Liver (tissue), 9 donors: ENCODE data around the gene MEOX1. TPM values are rescaled to one million over a fixed set of nuclear protein-coding genes. Genes with fewer than 3 reads are reported as not detected.

ENCODE experiments used
- DNase-seq: peaks from one replicate; pipeline ENCODE4 v3.0.0-alpha.2; 2017; ENCODE audit warnings: low spot score
- H3K27ac ChIP-seq, 2 donors: one replicate each; pipeline ENCODE4 v1.7.0; 2013; ENCODE audit warnings: inconsistent platforms in 2 of 2, low read length in 2 of 2, control low read depth in 1 of 2, low read depth in 1 of 2, mild to moderate bottlenecking in 1 of 2
- H3K27me3 ChIP-seq, 4 donors: one replicate each; pipeline versions ENCODE4 v1.6.1 to v1.7.0; 2013; ENCODE audit warnings: low read length in 3 of 4, inconsistent platforms in 1 of 4, mild to moderate bottlenecking in 1 of 4, moderate library complexity in 1 of 4; ENCODE audit not compliant: control insufficient read depth in 4 of 4, insufficient read depth in 4 of 4
- H3K36me3 ChIP-seq, 4 donors: one replicate each; pipeline versions ENCODE4 v1.6.1 to v1.7.0; 2013; ENCODE audit warnings: low read length in 3 of 4, mild to moderate bottlenecking in 3 of 4, low read depth in 1 of 4, moderate library complexity in 1 of 4; ENCODE audit not compliant: control insufficient read depth in 4 of 4, insufficient read depth in 3 of 4
- H3K4me1 ChIP-seq, 4 donors: one replicate each; pipeline versions ENCODE4 v1.6.1 to v1.7.0; 2013; ENCODE audit warnings: low read length in 3 of 4, mild to moderate bottlenecking in 3 of 4, moderate library complexity in 1 of 4; ENCODE audit not compliant: control insufficient read depth in 4 of 4, insufficient read depth in 4 of 4
- H3K4me3 ChIP-seq, 3 donors: one replicate each; pipeline versions ENCODE4 v1.6.1 to v1.7.0; 2013; ENCODE audit warnings: low read length in 3 of 3, control low read depth in 1 of 3, low read depth in 1 of 3, mild to moderate bottlenecking in 1 of 3
- H3K9ac ChIP-seq, 2 donors: one replicate each; pipeline ENCODE4 v1.7.0; 2013; ENCODE audit warnings: low read length in 2 of 2, mild to moderate bottlenecking in 2 of 2, moderate library complexity in 2 of 2, control low read depth in 1 of 2, low read depth in 1 of 2
- H3K9me3 ChIP-seq, 4 donors: one replicate each; pipeline versions ENCODE4 v1.6.1 to v1.7.0; 2013; ENCODE audit warnings: low read length in 3 of 4; ENCODE audit not compliant: control insufficient read depth in 4 of 4
- EGR1 ChIP-seq, 2 donors: IDR thresholded peaks; 2 replicates each; pipeline ENCODE4 v1.6.1; 2016 to 2018; ENCODE audit warnings: antibody characterized with exemption in 2 of 2, low read depth in 2 of 2
- FOXA1 ChIP-seq: IDR thresholded peaks from 2 replicates; pipeline ENCODE4 v1.6.1; 2016; ENCODE audit warnings: antibody characterized with exemption
- FOXA2 ChIP-seq: IDR thresholded peaks from 2 replicates; pipeline ENCODE4 v1.6.1; 2016; ENCODE audit warnings: antibody characterized with exemption
- GABPA ChIP-seq, 2 donors: IDR thresholded peaks in 1 of 2; conservative IDR thresholded peaks in 1 of 2; 2 replicates each; pipeline ENCODE4 v1.6.1; 2016; ENCODE audit warnings: antibody characterized with exemption in 2 of 2, mild to moderate bottlenecking in 1 of 2, moderate library complexity in 1 of 2
- HNF4A ChIP-seq, 2 donors: conservative IDR thresholded peaks; 2 replicates each; pipeline ENCODE4 v1.6.1; 2016; ENCODE audit warnings: antibody characterized with exemption in 2 of 2, mild to moderate bottlenecking in 2 of 2
- HNF4G ChIP-seq: IDR thresholded peaks from 2 replicates; pipeline ENCODE4 v1.6.1; 2016; ENCODE audit warnings: antibody characterized with exemption
- JUND ChIP-seq, 2 donors: IDR thresholded peaks; 2 replicates each; pipeline ENCODE4 v1.6.1; 2016; ENCODE audit warnings: antibody characterized with exemption in 2 of 2
- NR2F2 ChIP-seq: IDR thresholded peaks from 2 replicates; pipeline ENCODE4 v1.6.1; 2016; ENCODE audit warnings: antibody characterized with exemption
- RAD21 ChIP-seq, 2 donors: IDR thresholded peaks; 2 replicates each; pipeline ENCODE4 v1.6.1; 2016; ENCODE audit warnings: antibody characterized with exemption in 2 of 2, mild to moderate bottlenecking in 2 of 2
- RXRA ChIP-seq, 2 donors: IDR thresholded peaks; 2 replicates each; pipeline ENCODE4 v1.6.1; 2017 to 2018; ENCODE audit warnings: antibody characterized with exemption in 2 of 2, mild to moderate bottlenecking in 1 of 2
- SP1 ChIP-seq: IDR thresholded peaks from 2 replicates; pipeline ENCODE4 v1.6.1; 2018; ENCODE audit warnings: antibody characterized with exemption, mild to moderate bottlenecking
- TAF1 ChIP-seq: conservative IDR thresholded peaks from 2 replicates; pipeline ENCODE4 v1.6.1; 2016; ENCODE audit warnings: antibody characterized with exemption, mild to moderate bottlenecking
- YY1 ChIP-seq: IDR thresholded peaks from 2 replicates; pipeline ENCODE4 v1.6.1; 2016; ENCODE audit warnings: antibody characterized with exemption, mild to moderate bottlenecking
- WGBS: extraction: QIAGEN DNeasy Blood & Tissue Kit; methylation state at CpG from one replicate; pipeline ENCODE4 v1.1.7; 2013; 5-methylcytosine and 5-hydroxymethylcytosine counted together
- polyA plus RNA-seq, 2 donors: library from polyadenylated mRNA; stranded (reverse) in 1 of 2; unstranded in 1 of 2; fragments of 200-250 nt in 1 of 2; fragments of >200 nt in 1 of 2; fragmentation: Nextera tagmentation in 1 of 2; extraction: Ambion mirVana in 1 of 2; gene quantifications; one replicate each; pipeline versions ENCODE4 v1.2.1 to v1.2.3, GENCODE V29; 2013 to 2015
- total RNA-seq, 2 donors: library from RNA; depleted of rRNA; stranded (reverse); fragments of >200 nt; gene quantifications; one replicate each; pipeline ENCODE4 v1.2.3, GENCODE V29; 2014
- TF ChIP-seq, protein P1 (sequence below): IDR thresholded peaks from 2 replicates; pipeline ENCODE4 v1.6.1; 2016; ENCODE audit warnings: antibody characterized with exemption
- TF ChIP-seq, protein P2 (sequence below): IDR thresholded peaks from 2 replicates; pipeline ENCODE4 v1.6.1; 2016; ENCODE audit warnings: antibody characterized with exemption
- TF ChIP-seq, protein P3 (sequence below): fragments of 150-350 bp; IDR thresholded peaks from 2 replicates; pipeline ENCODE4 v1.5.1; 2017; ENCODE audit warnings: improper control_type of control experiment, low read depth, low read length; ENCODE audit not compliant: missing input control
- TF ChIP-seq, protein P4 (sequence below): IDR thresholded peaks from 2 replicates; pipeline ENCODE4 v1.6.1; 2016; ENCODE audit warnings: antibody characterized with exemption, mild to moderate bottlenecking
- TF ChIP-seq, protein P5 (sequence below): IDR thresholded peaks from 2 replicates; pipeline ENCODE4 v1.6.1; 2016; ENCODE audit warnings: antibody characterized with exemption
- donor health status: healthy.
- donor health status: healthy.
- donor health status: healthy.
- donor health status: healthy.
- donor health status: healthy.

MEOX1 gene
- total and polyA plus RNA-seq, 4 donors, result 0.05 to 0.33 TPM; not detected in 2

DNA sequence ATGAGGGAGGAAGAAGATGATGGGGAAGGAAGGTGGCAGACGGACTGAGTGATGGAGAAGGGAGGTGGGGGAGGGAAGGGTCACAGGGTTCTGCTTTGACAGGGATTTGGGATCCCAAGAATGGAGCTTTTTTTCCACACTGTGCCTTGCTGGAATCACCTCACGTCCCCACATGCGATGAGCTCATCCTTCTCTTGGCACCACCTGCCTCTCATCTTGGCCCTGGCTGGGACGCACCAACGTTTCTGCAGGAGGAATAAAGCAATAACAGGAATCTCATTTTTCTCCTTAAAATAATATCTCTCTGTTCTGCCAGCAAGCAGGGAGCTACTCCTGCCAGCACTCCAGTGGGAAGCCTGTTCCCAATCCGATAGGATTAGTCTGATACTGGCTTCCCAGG is 47.8 kb downstream of the MEOX1 start:
- Histone ChIP-seq H3K9me3 (no peaks in the 10 kb centered on the region), H3K4me3 (no peak overlapping the region), H3K27me3 (no peaks in the 10 kb centered on the region), H3K27ac (no peak overlapping the region), H3K9ac (no peak overlapping the region), H3K4me1 (no peaks in the 10 kb centered on the region), H3K36me3 (no peaks in the 10 kb centered on the region)
- 74% methylated on average over 6 of the region's 6 CpGs for WGBS
- TF ChIP-seq TAF1 (no peak), EGR1 (IDR thresholded peaks at IDR 0.05; ENCODE audit: low read depth in 2 of 2) (no peak), HNF4G (no peak), RAD21 (IDR thresholded peaks at IDR 0.05) (no peak), FOXA1 (no peak), GABPA (IDR thresholded peaks at IDR 0.05 in 1 of 2, conservative IDR thresholded peaks at IDR 0.05 in 1 of 2) (no peak), YY1 (no peak), JUND (IDR thresholded peaks at IDR 0.05) (no peak), RXRA (IDR thresholded peaks at IDR 0.05) (no peak), HNF4A (conservative IDR thresholded peaks at IDR 0.05) (no peak), FOXA2 (no peak)
- TF ChIP-seq, protein P1, sequence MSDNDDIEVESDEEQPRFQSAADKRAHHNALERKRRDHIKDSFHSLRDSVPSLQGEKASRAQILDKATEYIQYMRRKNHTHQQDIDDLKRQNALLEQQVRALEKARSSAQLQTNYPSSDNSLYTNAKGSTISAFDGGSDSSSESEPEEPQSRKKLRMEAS, result no peak
- TF ChIP-seq, protein P2, sequence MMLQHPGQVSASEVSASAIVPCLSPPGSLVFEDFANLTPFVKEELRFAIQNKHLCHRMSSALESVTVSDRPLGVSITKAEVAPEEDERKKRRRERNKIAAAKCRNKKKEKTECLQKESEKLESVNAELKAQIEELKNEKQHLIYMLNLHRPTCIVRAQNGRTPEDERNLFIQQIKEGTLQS, result no peak
- TF ChIP-seq, protein P3, sequence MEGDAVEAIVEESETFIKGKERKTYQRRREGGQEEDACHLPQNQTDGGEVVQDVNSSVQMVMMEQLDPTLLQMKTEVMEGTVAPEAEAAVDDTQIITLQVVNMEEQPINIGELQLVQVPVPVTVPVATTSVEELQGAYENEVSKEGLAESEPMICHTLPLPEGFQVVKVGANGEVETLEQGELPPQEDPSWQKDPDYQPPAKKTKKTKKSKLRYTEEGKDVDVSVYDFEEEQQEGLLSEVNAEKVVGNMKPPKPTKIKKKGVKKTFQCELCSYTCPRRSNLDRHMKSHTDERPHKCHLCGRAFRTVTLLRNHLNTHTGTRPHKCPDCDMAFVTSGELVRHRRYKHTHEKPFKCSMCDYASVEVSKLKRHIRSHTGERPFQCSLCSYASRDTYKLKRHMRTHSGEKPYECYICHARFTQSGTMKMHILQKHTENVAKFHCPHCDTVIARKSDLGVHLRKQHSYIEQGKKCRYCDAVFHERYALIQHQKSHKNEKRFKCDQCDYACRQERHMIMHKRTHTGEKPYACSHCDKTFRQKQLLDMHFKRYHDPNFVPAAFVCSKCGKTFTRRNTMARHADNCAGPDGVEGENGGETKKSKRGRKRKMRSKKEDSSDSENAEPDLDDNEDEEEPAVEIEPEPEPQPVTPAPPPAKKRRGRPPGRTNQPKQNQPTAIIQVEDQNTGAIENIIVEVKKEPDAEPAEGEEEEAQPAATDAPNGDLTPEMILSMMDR, result no peak
- TF ChIP-seq, protein P4, sequence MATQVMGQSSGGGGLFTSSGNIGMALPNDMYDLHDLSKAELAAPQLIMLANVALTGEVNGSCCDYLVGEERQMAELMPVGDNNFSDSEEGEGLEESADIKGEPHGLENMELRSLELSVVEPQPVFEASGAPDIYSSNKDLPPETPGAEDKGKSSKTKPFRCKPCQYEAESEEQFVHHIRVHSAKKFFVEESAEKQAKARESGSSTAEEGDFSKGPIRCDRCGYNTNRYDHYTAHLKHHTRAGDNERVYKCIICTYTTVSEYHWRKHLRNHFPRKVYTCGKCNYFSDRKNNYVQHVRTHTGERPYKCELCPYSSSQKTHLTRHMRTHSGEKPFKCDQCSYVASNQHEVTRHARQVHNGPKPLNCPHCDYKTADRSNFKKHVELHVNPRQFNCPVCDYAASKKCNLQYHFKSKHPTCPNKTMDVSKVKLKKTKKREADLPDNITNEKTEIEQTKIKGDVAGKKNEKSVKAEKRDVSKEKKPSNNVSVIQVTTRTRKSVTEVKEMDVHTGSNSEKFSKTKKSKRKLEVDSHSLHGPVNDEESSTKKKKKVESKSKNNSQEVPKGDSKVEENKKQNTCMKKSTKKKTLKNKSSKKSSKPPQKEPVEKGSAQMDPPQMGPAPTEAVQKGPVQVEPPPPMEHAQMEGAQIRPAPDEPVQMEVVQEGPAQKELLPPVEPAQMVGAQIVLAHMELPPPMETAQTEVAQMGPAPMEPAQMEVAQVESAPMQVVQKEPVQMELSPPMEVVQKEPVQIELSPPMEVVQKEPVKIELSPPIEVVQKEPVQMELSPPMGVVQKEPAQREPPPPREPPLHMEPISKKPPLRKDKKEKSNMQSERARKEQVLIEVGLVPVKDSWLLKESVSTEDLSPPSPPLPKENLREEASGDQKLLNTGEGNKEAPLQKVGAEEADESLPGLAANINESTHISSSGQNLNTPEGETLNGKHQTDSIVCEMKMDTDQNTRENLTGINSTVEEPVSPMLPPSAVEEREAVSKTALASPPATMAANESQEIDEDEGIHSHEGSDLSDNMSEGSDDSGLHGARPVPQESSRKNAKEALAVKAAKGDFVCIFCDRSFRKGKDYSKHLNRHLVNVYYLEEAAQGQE, result no peak
- TF ChIP-seq, protein P5, sequence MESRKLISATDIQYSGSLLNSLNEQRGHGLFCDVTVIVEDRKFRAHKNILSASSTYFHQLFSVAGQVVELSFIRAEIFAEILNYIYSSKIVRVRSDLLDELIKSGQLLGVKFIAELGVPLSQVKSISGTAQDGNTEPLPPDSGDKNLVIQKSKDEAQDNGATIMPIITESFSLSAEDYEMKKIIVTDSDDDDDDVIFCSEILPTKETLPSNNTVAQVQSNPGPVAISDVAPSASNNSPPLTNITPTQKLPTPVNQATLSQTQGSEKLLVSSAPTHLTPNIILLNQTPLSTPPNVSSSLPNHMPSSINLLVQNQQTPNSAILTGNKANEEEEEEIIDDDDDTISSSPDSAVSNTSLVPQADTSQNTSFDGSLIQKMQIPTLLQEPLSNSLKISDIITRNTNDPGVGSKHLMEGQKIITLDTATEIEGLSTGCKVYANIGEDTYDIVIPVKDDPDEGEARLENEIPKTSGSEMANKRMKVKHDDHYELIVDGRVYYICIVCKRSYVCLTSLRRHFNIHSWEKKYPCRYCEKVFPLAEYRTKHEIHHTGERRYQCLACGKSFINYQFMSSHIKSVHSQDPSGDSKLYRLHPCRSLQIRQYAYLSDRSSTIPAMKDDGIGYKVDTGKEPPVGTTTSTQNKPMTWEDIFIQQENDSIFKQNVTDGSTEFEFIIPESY, result no peak
- DNase-seq, result no peak

DNA sequence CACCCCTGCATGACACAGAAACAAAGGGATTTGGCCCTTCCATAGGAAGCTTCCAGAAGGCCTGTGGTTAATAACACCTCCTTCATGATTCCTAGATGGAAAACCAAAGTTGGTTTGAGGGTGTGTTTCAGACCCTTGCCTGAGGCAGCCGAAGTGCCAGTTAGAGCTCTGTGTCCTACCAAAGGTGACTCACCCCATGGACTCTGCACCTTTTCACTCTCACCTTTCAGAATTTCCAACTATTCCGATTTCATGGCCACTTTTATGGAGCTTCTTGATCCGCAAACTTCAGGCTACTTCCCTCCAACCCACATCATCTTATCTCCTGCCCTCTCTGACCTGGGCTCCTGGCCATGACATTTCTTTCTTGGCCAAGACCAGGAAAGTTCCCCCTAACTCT is 49.2 kb downstream of the MEOX1 start:
- 62% methylated on average over 3 of the region's 3 CpGs for WGBS
- Histone ChIP-seq H3K9me3 (no peaks in the 10 kb centered on the region), H3K27me3 (no peaks in the 10 kb centered on the region), H3K27ac (no peak overlapping the region), H3K4me1 (no peaks in the 10 kb centered on the region), H3K4me3 (no peak overlapping the region), H3K36me3 (no peaks in the 10 kb centered on the region), H3K9ac (no peak overlapping the region)
- TF ChIP-seq, protein P3, result no peak
- TF ChIP-seq FOXA1 (no peak), NR2F2 (no peak), SP1 (no peak), HNF4G (no peak), RAD21 (IDR thresholded peaks at IDR 0.05) (no peak)
- no peak for DNase-seq
